ENCODE results near the gene PABPC1L.
"Not testable (repeated sequence)": the region's sequence is repeated elsewhere in the genome, so short reads cannot be mapped to it uniquely, and the experiment has no call there.

PABPC1L gene

GRCh38 chr20:44909872-44910689 lies at the start of gene PABPC1L:
Gene PABPC1L (plus strand): TSS chr20:44910060. CDS start chr20:44910144, 84 bp downstream.
- Histone ChIP-seq H3K4me1 (ENCODE audit: insufficient read depth, insufficient read length) (peaks cover 9% of the 10 kb centered on the region), H3K27me3 (ENCODE audit: insufficient read depth, insufficient read length) (no peaks in the 10 kb centered on the region), H3K4me3 (ENCODE audit: insufficient read length, low read depth) (peak within 1 kb of the TSS; percentile 59), H3K9ac (ENCODE audit: insufficient read length, low read depth) (peak within 1 kb of the TSS; percentile 93), H3K9me3 (ENCODE audit: insufficient read depth, low read length) (no peaks in the 10 kb centered on the region), H3K36me3 (ENCODE audit: insufficient read depth, insufficient read length, low read length) (peaks cover 62% of the 10 kb centered on the region)
- no peak for TF ChIP-seq YY1 (IDR thresholded peaks at IDR 0.05; ENCODE audit: insufficient read depth, insufficient read length)
- TF ChIP-seq ZNF274 (IDR thresholded peaks at IDR 0.05; ENCODE audit: low read depth, low read length): no peak
- TF ChIP-seq SUZ12 (IDR thresholded peaks at IDR 0.05; ENCODE audit: extremely low read depth, insufficient read depth, insufficient read length): no peak
- peak; percentile 35 for DNase-seq (ENCODE audit: low read depth, low spot score)

GRCh38 chr20:44861531-44862006 lies 48.3 kb upstream of the PABPC1L start:
- Histone ChIP-seq H3K9ac (ENCODE audit: insufficient read length, low read depth) (no peak overlapping the region), H3K4me3 (ENCODE audit: insufficient read length, low read depth) (no peak overlapping the region), H3K4me1 (ENCODE audit: insufficient read depth, insufficient read length) (no peaks in the 10 kb centered on the region), H3K9me3 (ENCODE audit: insufficient read depth, low read length) (no peaks in the 10 kb centered on the region), H3K27me3 (ENCODE audit: insufficient read depth, insufficient read length) (no peaks in the 10 kb centered on the region), H3K36me3 (ENCODE audit: insufficient read depth, insufficient read length, low read length) (no peaks in the 10 kb centered on the region)
- DNase-seq (ENCODE audit: low read depth, low spot score): no peak
- TF ChIP-seq ZNF274 (IDR thresholded peaks at IDR 0.05; ENCODE audit: low read depth, low read length): no peak
- TF ChIP-seq SUZ12 (IDR thresholded peaks at IDR 0.05; ENCODE audit: extremely low read depth, insufficient read depth, insufficient read length): no peak
- TF ChIP-seq YY1 (IDR thresholded peaks at IDR 0.05; ENCODE audit: insufficient read depth, insufficient read length): no peak

GRCh38 chr20:44862286-44862685 lies 47.6 kb upstream of the PABPC1L start:
- no peaks in the 10 kb centered on the region for H3K9me3 ChIP-seq (ENCODE audit: insufficient read depth, low read length)
- no peaks in the 10 kb centered on the region for H3K36me3 ChIP-seq (ENCODE audit: insufficient read depth, insufficient read length, low read length)
- no peak for DNase-seq (ENCODE audit: low read depth, low spot score)
- no peaks in the 10 kb centered on the region for H3K4me1 ChIP-seq (ENCODE audit: insufficient read depth, insufficient read length)
- no peaks in the 10 kb centered on the region for H3K27me3 ChIP-seq (ENCODE audit: insufficient read depth, insufficient read length)
- no peak overlapping the region for H3K9ac ChIP-seq (ENCODE audit: insufficient read length, low read depth)
- TF ChIP-seq ZNF274 (IDR thresholded peaks at IDR 0.05; ENCODE audit: low read depth, low read length) (no peak), YY1 (IDR thresholded peaks at IDR 0.05; ENCODE audit: insufficient read depth, insufficient read length) (no peak)
- no peak overlapping the region for H3K4me3 ChIP-seq (ENCODE audit: insufficient read length, low read depth)

GRCh38 chr20:44863365-44864084 lies 46.3 kb upstream of the PABPC1L start:
- DNase-seq (ENCODE audit: low read depth, low spot score); H3K27me3 ChIP-seq (ENCODE audit: insufficient read depth, insufficient read length); H3K4me3 ChIP-seq (ENCODE audit: insufficient read length, low read depth); H3K9me3 ChIP-seq (ENCODE audit: insufficient read depth, low read length); H3K36me3 ChIP-seq (ENCODE audit: insufficient read depth, insufficient read length, low read length); H3K4me1 ChIP-seq (ENCODE audit: insufficient read depth, insufficient read length); H3K9ac ChIP-seq (ENCODE audit: insufficient read length, low read depth): not testable (repeated sequence)

GRCh38 chr20:44864493-44864892 lies 45.4 kb upstream of the PABPC1L start:
- H3K9ac ChIP-seq (ENCODE audit: insufficient read length, low read depth); H3K4me3 ChIP-seq (ENCODE audit: insufficient read length, low read depth): not testable (repeated sequence)

GRCh38 chr20:44866703-44867335 lies 43.0 kb upstream of the PABPC1L start:
- TF ChIP-seq ZNF274 (IDR thresholded peaks at IDR 0.05; ENCODE audit: low read depth, low read length): no peak
- TF ChIP-seq YY1 (IDR thresholded peaks at IDR 0.05; ENCODE audit: insufficient read depth, insufficient read length): no peak
- no peak for TF ChIP-seq SUZ12 (IDR thresholded peaks at IDR 0.05; ENCODE audit: extremely low read depth, insufficient read depth, insufficient read length)
- no peaks in the 10 kb centered on the region for H3K4me1 ChIP-seq (ENCODE audit: insufficient read depth, insufficient read length)
- no peak overlapping the region for H3K9ac ChIP-seq (ENCODE audit: insufficient read length, low read depth)
- H3K9me3 ChIP-seq (ENCODE audit: insufficient read depth, low read length): no peaks in the 10 kb centered on the region
- no peak overlapping the region for H3K4me3 ChIP-seq (ENCODE audit: insufficient read length, low read depth)
- no peak for DNase-seq (ENCODE audit: low read depth, low spot score)
- no peaks in the 10 kb centered on the region for H3K36me3 ChIP-seq (ENCODE audit: insufficient read depth, insufficient read length, low read length)
- H3K27me3 ChIP-seq (ENCODE audit: insufficient read depth, insufficient read length): no peaks in the 10 kb centered on the region

More at GRCh38 chr20:44864493-44864892, 45.4 kb upstream of the PABPC1L start:
- not testable (repeated sequence) for DNase-seq (ENCODE audit: low read depth, low spot score); H3K36me3 ChIP-seq (ENCODE audit: insufficient read depth, insufficient read length, low read length); H3K27me3 ChIP-seq (ENCODE audit: insufficient read depth, insufficient read length); H3K4me1 ChIP-seq (ENCODE audit: insufficient read depth, insufficient read length); H3K9me3 ChIP-seq (ENCODE audit: insufficient read depth, low read length)

GRCh38 chr20:44869471-44869870 lies 40.4 kb upstream of the PABPC1L start:
- TF ChIP-seq SUZ12 (IDR thresholded peaks at IDR 0.05; ENCODE audit: extremely low read depth, insufficient read depth, insufficient read length) (no peak), YY1 (IDR thresholded peaks at IDR 0.05; ENCODE audit: insufficient read depth, insufficient read length) (no peak), ZNF274 (IDR thresholded peaks at IDR 0.05; ENCODE audit: low read depth, low read length) (no peak)
- Histone ChIP-seq H3K27me3 (ENCODE audit: insufficient read depth, insufficient read length) (no peaks in the 10 kb centered on the region), H3K9me3 (ENCODE audit: insufficient read depth, low read length) (no peaks in the 10 kb centered on the region), H3K4me3 (ENCODE audit: insufficient read length, low read depth) (no peak overlapping the region), H3K36me3 (ENCODE audit: insufficient read depth, insufficient read length, low read length) (no peaks in the 10 kb centered on the region), H3K4me1 (ENCODE audit: insufficient read depth, insufficient read length) (no peaks in the 10 kb centered on the region), H3K9ac (ENCODE audit: insufficient read length, low read depth) (no peak overlapping the region)
- DNase-seq (ENCODE audit: low read depth, low spot score): no peak

GRCh38 chr20:44882360-44882759 lies 27.5 kb upstream of the PABPC1L start:
- not testable (repeated sequence) for H3K9ac ChIP-seq (ENCODE audit: insufficient read length, low read depth); H3K27me3 ChIP-seq (ENCODE audit: insufficient read depth, insufficient read length); H3K4me3 ChIP-seq (ENCODE audit: insufficient read length, low read depth)

More at GRCh38 chr20:44882360-44882759, 27.5 kb upstream of the PABPC1L start:
- not testable (repeated sequence) for H3K9me3 ChIP-seq (ENCODE audit: insufficient read depth, low read length); H3K36me3 ChIP-seq (ENCODE audit: insufficient read depth, insufficient read length, low read length); H3K4me1 ChIP-seq (ENCODE audit: insufficient read depth, insufficient read length); DNase-seq (ENCODE audit: low read depth, low spot score)
